Measurements from ENCODE around the gene STXBP6.

The STXBP6 gene

DNA sequence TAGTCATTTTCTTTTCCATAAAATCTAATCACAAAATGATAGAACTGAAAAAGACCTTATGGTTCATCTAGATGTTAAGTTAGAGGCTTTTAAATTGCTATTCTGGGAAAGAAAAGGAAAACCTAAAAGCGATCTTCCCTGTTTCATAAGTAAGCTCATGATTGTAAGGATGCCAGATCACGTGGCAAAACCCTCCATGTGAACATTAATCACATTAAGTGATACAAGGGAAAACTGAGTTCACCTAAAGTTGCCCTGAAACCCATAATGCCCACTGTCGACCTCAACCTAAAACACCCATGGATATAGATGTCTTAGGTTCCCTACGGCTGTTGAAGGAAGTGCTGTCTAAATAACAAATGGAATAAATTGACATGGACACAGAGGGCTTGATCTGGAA, 3.0 kb upstream of the STXBP6 start:
- no peak for DNase-seq (ENCODE audit: extremely low read depth in 1 of 2, low read depth in 1 of 2)

DNA sequence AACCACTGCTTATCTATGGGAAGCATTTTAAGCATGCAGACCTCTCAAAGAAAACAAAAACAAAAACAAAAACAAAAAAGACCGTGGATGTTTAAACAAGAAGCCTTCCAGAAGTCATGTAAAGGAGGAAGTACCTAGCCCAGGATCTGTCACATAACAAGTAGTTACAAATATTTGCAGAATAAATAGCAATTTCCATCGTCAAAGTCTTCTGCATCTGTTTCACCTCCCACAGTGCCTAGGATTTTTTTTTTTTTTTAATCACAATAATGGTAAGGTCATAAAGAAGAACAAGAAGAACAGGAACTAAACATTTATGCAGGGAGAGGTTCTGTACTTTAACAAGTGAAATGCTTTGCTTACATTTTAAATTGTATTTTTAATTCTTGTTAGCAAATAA, 2.4 kb upstream of the STXBP6 start:
- DNase-seq (ENCODE audit: extremely low read depth in 1 of 2, low read depth in 1 of 2): no peak

DNA sequence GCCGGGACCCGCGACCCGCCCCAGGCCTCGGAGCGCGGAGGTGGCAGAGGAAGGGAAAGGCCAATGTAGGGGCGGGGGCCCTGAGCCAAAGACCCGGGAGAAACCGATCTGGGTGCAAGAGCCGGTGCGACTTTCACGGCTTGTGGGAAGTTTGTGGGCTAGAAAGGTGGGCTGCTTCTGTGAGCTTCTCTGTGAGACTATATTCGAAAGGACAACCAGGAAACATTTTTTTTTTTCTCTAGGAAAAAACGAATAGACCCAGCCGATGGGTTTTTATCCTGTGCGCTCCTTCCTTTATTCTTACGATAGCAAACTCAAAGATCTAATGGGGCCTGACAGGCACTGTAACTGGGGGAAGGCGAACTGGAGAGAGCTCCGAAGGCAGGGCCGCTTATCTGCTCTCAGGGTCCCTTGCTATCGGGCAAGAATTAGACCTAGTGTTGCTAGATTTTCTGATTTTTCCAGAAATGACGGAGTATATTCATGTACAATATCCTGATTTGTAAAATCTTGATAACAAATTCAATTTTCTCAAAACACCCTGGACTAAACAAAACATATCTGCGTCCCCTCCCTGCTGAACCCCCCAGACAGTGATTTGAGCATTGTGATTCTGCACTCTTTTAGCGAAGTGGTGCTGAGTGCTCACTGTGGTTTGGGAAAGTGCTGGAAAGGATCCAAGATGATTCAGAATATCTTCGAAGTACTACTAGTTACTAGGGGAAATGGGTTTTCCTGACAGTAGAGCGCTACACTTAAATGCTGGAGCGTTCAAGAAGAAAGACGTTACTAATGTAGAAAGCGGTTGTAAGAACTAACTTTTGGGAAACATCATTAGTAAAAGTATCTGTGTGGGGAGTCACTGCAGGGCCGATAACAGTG, 563 bp upstream of the STXBP6 start:
- DNase-seq (ENCODE audit: extremely low read depth in 1 of 2, low read depth in 1 of 2): no peak

DNA sequence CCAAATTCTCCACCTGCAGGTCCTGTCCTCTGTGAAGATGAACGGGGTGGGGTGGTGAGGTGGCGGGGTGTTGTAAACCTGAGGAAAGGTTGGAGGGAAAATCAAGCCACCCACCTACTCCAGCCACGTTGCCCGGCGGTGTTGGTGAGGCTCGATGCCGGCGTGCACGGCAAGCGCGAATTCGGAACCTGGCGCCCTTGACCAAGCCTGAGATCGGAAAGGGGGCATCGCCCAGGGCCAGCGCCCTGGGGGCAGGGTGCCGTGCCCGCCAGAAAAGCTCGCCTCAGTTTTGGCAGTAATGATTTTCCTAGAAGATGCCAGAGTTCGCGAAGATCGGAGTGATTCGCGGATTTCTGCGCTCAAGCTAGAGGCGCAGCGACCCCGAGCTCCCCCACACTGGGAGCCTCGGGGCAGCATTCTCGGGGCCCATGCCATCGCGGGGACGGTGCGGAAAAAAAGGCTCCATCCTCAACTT, 817 bp downstream of the STXBP6 start:
- no peak for DNase-seq (ENCODE audit: extremely low read depth in 1 of 2, low read depth in 1 of 2)

DNA sequence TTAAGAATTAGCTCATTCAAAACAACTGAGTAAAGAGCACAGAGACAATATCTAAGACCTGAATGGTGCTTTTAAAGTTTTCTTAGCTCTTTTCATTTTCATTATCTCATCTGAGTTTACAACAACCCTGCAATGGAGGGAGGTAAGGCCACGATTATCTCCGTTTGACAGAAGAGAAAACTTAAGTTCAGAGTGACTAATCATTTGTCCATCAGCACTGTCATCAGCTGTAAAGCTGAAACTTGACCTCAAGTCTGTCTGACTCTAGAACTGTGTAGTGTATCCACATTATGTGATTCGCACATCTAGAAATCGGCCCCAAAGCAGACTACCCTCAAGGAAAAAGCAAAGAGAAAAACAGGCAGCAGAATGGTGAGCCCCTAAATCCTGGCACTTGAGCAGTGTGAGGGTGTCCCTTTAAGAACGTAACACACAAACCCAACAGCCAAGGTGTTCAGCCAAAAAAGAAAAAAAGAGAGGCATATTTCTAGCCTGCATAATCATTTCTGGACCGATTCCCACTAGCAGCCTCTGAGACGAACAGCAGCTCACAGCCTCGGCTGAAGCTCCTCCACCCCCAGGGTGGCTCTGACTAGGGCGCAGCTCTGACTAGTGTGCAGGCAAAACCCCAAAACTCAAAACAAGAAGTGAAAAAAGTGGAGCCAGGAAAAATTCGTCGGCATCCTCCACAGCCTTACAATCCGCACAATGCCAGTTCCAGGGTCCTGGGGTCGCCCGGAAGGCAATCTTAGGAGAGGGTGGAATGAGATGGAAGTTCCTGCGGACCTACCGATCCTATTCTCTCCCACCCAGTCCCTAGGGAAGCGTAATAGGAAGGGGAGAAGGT, 1.6 kb downstream of the STXBP6 start:
- DNase-seq (ENCODE audit: extremely low read depth in 1 of 2, low read depth in 1 of 2): no peak

DNA sequence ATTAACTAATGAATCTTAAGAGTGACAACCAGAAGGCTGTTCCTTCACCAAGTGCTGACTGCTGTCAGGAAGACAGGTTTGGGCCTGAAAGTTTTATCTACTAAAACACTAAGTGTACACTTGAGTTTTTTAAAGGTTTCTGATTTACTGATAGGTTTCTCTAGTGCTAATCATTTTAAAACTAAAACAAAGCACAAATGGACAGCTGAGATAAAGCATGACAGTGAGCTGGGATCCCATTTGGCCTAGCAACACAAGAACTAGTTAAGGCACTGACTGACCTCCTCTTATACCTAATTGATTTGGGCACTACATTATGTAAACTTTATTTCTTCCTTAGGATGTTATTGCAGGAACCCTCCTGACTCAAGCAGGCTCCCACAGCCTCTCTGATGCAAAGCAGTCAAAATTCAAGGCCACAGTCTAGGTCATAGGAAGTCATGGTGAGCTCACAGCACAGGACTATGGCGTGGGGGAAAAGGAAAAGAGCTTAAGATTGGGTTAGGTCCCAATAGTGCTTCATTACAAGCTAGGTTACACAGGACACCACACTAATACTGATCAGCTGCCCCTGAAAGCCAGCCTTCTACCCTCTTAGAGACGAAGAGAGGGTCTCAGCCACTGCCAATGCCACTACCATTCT, 3.5 kb downstream of the STXBP6 start:
- DNase-seq (ENCODE audit: extremely low read depth in 1 of 2, low read depth in 1 of 2): no peak

DNA sequence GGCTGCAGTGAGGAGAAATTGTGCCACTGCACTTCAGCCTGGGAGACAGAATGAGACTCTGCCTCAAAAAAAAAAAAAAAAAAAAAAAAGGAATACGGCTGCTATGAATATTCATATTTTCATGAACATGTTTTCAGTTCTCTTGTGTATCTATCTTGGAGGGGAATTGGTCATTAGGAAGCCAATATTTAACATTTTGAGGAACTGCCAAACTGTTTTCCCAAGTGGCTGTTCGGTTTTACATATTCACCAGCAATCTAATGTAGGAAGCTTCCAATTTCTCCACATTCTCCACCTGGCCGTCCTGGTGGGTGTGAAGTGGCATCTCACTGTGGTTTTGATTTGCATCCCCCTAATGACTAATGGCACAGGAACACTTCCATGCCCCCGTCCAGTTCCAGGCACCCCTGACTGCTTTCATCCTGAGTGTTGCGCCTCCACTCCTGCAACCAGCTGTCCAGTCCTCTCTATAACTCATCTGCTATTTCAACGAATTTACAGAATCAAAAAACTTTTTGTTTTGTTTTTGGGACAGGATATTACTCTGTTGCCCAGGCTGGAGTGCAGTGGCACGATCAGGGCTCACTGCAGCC, 5.7 kb downstream of the STXBP6 start:
- DNase-seq (ENCODE audit: extremely low read depth in 1 of 2, low read depth in 1 of 2): no peak

DNA sequence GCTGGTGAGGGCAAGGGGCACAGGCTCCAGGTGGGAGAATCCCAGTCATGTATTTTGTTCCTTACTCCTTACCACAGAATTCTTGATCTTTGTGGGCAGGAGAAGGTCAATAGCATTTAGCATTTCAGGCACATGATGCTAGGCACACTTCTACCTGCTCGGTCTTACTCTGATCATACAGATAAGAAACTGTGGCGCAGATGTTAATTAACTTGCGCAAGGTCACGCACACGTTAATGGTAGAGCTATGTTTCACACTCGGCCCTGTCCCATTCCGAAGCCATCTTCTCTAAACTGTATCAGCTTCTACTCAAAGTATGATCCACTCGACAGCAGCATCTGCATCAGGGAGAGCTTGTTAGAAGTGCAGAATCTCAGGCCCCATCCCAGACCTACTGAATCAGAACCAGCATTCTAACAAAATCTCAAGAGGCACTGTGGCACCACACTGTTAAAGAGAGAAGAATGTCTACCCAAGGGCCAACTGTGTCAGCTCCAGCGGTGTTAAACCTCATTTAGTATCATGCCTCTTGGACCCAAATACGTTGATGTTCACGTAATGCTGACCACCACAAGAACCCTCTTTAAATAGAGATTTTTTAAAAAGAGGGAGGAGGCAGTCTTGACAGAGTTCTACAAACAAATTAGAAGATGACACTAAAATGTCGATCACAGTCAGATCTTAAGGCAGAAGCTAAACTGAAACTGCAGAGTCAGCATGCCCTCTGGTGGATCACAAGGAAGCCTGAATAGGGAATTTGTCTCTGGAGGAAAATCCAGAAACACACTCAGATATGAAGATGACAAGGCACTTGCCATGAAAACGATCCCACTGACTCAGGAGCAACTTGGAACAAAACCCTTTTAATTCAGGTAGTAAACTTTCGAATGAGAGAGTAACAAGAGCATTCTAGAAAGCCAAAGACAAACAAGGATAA, 7.3 kb downstream of the STXBP6 start:
- no peak for DNase-seq (ENCODE audit: extremely low read depth in 1 of 2, low read depth in 1 of 2)

DNA sequence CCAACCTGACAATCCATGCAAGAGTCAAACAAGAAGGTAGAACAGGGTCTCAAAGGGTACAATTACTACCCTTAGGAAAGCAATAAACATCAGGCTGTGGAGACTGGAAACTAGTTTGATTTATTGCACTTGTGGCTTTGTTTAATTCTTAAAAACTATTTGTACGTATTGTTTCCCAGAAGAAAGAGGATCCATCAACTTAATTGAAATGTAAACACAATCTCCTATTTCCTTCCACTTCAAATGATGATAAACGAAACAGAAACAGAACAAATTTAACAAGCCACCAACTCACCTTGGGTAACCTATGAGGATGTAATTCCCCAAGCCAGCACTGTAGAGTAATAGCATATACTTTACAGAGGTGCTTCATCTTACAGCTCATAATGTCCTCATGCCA, 8.0 kb downstream of the STXBP6 start:
- DNase-seq (ENCODE audit: extremely low read depth in 1 of 2, low read depth in 1 of 2): no peak

DNA sequence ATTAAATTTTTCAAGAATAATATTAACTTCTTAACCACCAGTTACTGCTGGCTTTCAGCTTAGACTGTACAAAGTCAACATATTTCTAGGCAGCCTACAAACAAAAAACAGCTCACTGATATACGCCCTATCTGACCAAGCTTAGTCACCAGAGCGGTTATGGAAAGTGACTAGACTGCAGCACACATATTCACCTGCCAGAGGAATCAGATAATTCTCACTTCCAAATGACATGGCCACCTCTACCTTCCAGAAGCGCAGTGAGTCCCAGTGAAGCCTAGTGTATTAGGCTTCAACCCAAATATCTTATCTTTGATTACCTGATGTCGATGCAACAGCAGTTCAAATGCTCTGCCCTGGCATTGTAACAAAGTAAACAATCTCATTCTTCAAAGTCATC, 8.5 kb downstream of the STXBP6 start:
- no peak for DNase-seq (ENCODE audit: extremely low read depth in 1 of 2, low read depth in 1 of 2)

DNA sequence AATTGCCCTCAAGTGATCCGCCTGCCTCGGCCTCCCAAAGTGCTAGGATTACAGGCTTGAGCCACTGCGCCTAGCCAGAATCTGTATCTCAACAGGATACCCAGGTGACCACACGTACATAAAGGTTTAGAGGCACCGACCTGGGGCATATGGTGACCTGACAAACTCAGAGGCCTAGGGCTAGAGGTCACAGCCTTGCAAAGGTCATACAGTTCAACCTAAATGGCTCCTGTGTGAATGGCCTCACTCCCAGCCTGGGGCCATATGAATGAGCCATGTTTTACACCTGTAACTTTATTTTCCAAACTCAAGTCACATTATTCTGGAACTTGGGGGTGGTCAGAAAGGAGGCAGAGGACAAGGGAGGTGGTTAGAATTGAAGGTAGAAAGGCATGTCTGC, 10.0 kb downstream of the STXBP6 start:
- no peak for DNase-seq (ENCODE audit: extremely low read depth in 1 of 2, low read depth in 1 of 2)

DNA sequence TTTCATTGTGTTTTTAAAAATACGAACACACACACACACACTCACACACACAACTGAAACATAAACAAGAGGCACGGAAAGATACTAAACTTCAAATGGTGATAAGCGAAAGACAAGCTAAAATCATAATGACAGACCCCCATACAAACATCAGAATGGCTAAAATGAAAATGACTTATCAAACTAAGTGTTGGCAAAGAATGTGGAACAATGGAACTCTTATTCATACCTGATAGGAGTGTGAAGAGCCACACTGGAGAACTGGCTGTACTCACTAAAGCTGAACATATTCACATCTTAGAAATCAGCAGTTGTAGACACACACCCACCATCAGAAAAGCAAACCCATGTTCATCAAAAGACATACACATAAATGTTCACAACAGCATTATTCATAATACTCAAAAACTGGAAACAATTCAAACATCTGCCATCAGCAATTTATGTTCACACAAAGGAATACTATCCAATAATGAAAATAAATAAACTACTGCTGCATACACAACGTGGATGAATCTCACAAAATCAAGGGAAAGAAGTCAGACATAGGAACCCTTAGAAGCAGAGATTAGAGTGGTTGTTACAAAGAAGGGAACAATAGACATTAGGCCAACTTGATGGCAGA, 11.8 kb downstream of the STXBP6 start:
- no peak for DNase-seq (ENCODE audit: extremely low read depth in 1 of 2, low read depth in 1 of 2)

DNA sequence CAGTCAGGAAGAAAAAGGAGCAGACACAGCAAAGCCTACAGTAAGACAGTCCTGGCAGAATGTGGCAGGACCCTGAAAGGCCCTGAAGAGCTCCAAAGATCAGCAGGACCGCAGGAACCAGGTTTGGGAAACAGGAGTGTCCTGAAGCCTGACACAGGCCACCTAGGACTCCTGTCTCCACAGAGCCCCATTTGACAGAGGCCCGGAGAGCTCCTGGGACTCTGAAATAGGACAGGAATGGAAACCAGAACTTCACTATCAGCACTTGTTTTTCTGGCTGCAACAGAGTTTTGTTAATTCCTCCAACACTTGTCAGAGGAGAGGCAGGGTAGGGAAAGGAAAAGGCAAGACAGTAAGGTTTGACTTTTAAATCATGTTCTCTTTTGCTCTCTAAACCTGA, 12.9 kb downstream of the STXBP6 start:
- no peak for DNase-seq (ENCODE audit: extremely low read depth in 1 of 2, low read depth in 1 of 2)

DNA sequence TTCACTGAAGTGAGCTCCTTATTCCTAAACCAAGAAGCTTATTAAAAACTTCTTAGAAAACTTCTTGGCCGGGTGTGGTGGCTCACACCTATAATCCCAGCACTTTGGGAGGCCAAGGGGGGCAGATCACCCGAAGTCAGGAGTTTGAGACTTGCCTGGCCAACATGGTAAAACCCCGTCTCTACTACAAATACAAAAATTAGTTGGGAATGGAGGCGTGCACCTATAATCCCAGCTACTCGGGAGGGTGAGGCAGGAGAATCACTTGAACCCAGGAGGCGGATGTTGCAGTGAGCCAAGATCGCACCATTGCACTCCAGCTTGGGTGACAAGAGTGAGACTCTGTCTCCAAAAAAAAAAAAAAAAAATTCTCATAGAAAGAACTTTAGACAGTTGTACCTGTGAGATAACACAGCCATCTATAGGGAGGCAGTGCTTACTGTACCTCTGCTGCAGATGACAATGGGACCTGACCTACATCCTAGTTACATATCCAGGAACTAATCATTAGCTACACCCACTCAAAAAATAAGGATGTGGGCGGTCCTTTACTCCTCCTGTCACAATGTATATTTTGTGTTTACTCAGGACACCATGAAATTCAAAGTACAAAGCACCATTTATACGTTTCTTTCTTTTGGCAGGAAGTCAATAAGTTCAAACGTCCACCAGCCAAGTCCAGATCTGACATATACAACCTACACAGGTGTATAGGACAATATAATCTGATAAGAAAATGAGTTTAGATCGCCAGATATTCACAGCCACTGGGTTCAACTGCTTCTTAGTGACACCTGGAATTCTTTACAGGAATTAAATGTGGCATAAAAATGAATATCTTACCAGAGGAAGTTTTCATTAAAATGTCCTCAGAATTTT, 14.9 kb downstream of the STXBP6 start:
- DNase-seq (ENCODE audit: extremely low read depth in 1 of 2, low read depth in 1 of 2): no peak

DNA sequence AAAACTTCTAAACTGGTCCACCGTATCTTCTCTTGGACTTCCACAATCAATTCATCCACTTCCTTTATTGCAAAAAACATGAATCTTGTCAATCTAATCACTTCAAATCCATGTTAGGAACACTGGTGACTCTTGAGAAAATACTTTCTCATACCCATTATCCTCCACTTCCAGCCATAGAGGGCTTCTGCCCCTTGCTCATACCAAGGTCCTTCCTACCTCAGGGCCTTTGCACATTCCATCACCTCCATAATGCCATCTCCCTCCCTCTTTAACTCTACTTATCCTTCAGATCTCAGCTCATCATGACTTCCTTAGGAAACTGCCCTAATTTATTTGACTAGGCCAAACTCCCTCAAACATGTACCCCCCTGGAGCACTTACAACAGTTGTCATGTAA, 16.6 kb downstream of the STXBP6 start:
- DNase-seq (ENCODE audit: extremely low read depth in 1 of 2, low read depth in 1 of 2): no peak

DNA sequence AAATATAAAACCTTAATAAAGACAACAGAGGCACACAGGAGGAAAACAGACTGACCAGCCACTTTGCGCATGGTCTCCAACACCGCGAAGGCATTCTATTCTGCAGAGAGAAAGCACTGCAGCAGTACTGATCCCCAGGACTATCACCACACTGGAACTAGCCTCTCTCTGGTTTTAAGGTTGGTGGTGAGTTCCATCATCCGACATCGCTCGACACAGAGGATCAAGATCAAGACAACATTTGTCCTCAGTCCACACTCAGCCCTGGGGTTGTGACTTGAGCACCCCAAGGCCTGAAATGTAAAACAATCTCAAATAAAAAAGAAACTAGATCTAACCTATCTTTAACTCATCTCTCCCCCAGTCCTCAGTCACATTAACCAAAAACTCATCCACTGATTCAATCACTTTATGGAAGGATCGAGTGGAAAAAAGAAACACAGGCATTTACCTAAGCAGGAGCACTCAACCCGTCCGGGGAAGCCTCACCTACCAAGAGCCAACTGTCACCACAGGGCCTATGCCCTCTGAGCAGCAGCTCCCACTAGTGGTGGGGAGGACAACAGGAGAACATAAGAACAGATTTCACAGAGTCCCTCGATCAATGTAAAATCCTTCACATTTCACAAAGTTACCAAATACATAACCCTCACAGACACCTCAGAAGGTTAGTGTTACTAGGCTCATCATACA, 17.7 kb downstream of the STXBP6 start:
- DNase-seq (ENCODE audit: extremely low read depth in 1 of 2, low read depth in 1 of 2): no peak

DNA sequence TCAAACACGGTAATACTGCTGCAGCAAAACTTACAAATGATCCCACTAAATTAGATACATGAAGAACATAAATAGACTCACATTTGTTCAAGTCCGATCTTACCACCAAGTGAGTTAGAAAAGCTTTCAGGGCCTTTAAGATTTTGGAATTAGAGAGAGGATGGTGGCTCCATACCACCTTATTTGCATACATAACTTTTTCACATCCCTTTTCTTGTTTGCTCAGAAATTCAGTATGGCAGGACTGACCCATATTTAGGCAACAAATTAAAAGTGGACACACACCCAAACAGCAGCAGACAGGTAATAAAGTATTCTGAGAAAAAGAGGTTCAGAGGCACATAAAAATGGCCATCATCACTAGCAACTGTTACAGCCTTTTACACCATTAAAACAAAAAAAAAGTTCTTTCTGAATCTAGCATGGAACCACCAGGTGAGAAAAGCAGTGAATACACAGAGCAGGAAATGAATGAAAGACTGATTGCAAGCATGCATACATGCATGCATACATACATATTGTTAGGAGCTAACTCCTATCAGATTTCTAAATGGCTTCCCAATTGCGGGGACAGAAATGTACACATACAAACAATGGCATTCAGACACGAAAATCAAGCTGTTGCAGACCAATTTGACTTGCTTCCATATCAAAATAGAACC, 23.3 kb downstream of the STXBP6 start:
- no peak for DNase-seq (ENCODE audit: extremely low read depth in 1 of 2, low read depth in 1 of 2)
